ENCODE data around the gene YY1.

DNA sequence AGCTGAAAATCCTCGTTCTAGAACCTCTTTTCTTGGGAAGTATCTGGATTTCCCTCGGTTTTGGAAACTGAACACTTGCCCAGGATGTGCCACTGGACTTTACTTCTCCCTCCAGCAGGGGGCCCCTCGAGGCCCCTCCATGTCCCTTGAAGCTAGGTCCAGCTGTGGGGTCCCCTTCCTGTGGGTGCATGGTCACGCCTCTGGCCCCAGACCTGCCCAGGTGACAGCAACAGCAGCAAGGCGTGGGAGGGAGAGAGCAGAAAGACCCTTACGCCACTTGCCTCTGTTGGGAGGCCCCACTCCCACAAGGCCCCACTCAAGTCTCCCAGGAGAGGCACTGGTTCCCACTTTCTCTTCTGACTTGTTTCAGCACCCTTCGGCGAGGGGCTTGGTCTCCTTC, 64.2 kb downstream of the YY1 start:
- no peak for TF ChIP-seq EZH2 (IDR thresholded peaks at IDR 0.05)
- no peak for TF ChIP-seq POLR2AphosphoS5 (IDR thresholded peaks at IDR 0.05; ENCODE audit: borderline replicate concordance, low read depth, low read length)
- no peak for TF ChIP-seq FOXP2 (optimal IDR thresholded peaks at IDR 0.05; ENCODE audit: control extremely low read depth, extremely low read length, insufficient read depth)

Data from SK-N-MC (cell line).